ENCODE results near the gene ARHGEF17. TPM values are rescaled to one million over a fixed set of nuclear protein-coding genes. Genes with fewer than 3 reads are reported as not detected.

ARHGEF17 gene
- polyA plus RNA-seq, 1 donor (not counting 4 experiments of a cell fraction or from before 2014, with no cell fraction given): 5.1 TPM

- Histone ChIP-seq H3K9me3 (ENCODE audit: control insufficient read depth, low read depth, low read length) (no peaks in the 10 kb centered on the region), H3K9ac (ENCODE audit: control insufficient read depth, extremely low read depth, insufficient read depth, low read length) (no peak overlapping the region), H3K36me3 (ENCODE audit: control insufficient read depth in 2 of 2, extremely low read depth in 1 of 2, insufficient read depth in 2 of 2, low read length in 2 of 2) (no peaks in the 10 kb centered on the region), H3K4me2 (ENCODE audit: control insufficient read depth, extremely low read depth, insufficient read depth, low read depth, low read length) (no peak overlapping the region), H3K79me2 (ENCODE audit: control insufficient read depth, insufficient read depth, low read length) (no peaks in the 10 kb centered on the region), H3K4me3 (ENCODE audit: control insufficient read depth in 2 of 3, extremely low read depth in 1 of 3, insufficient read depth in 2 of 3, low read depth in 1 of 3, low read length in 3 of 3) (no peak overlapping the region), H3K27me3 (ENCODE audit: control insufficient read depth, extremely low read depth, insufficient read depth, low read length) (no peaks in the 10 kb centered on the region), H3K27ac (ENCODE audit: control insufficient read depth, insufficient read depth, low read length) (no peak overlapping the region), H3K9me1 (ENCODE audit: control insufficient read depth, extremely low read depth, insufficient read depth, low read length) (no peaks in the 10 kb centered on the region), H3K4me1 (ENCODE audit: control insufficient read depth, extremely low read depth, insufficient read depth, low read length) (peaks cover 12% of the 10 kb centered on the region), H2AFZ (ENCODE audit: control insufficient read depth, low read length) (no peak overlapping the region), H4K20me1 (ENCODE audit: control insufficient read depth, extremely low read depth, insufficient read depth, low read length) (no peaks in the 10 kb centered on the region)
- dilution Hi-C loops (cut with MboI; ENCODE audit: extremely low pct_ligation_motif_present, low sequenced_read_pairs): no loop called here
- DNase-seq (ENCODE audit: low read depth, low spot score): no peak
- TF ChIP-seq CTCF (optimal IDR thresholded peaks at IDR 0.05 in 1 of 3, IDR thresholded peaks at IDR 0.05 in 1 of 3, conservative IDR thresholded peaks at IDR 0.05 in 1 of 3; ENCODE audit: extremely low read depth in 1 of 3, insufficient read depth in 2 of 3, low read length in 3 of 3) (no peak), EZH2 (IDR thresholded peaks at IDR 0.05; ENCODE audit: low read length) (no peak)
- no peak for FAIRE-seq
Observed at GRCh38 chr11:73286240-73286810, 21.8 kb upstream of the ARHGEF17 start.

GRCh38 chr11:73287400-73288101 lies 20.5 kb upstream of the ARHGEF17 start:
- Histone ChIP-seq H3K36me3 (ENCODE audit: control insufficient read depth in 2 of 2, extremely low read depth in 1 of 2, insufficient read depth in 2 of 2, low read length in 2 of 2) (no peaks in the 10 kb centered on the region), H3K9me3 (ENCODE audit: control insufficient read depth, low read depth, low read length) (no peaks in the 10 kb centered on the region), H3K9ac (ENCODE audit: control insufficient read depth, extremely low read depth, insufficient read depth, low read length) (no peak overlapping the region), H3K27ac (ENCODE audit: control insufficient read depth, insufficient read depth, low read length) (no peak overlapping the region), H3K4me2 (ENCODE audit: control insufficient read depth, extremely low read depth, insufficient read depth, low read depth, low read length) (no peak overlapping the region), H3K4me3 (ENCODE audit: control insufficient read depth in 2 of 3, extremely low read depth in 1 of 3, insufficient read depth in 2 of 3, low read depth in 1 of 3, low read length in 3 of 3) (no peak overlapping the region), H3K4me1 (ENCODE audit: control insufficient read depth, extremely low read depth, insufficient read depth, low read length) (peaks cover 12% of the 10 kb centered on the region), H3K9me1 (ENCODE audit: control insufficient read depth, extremely low read depth, insufficient read depth, low read length) (no peaks in the 10 kb centered on the region), H2AFZ (ENCODE audit: control insufficient read depth, low read length) (no peak overlapping the region), H3K79me2 (ENCODE audit: control insufficient read depth, insufficient read depth, low read length) (no peaks in the 10 kb centered on the region), H3K27me3 (ENCODE audit: control insufficient read depth, extremely low read depth, insufficient read depth, low read length) (no peaks in the 10 kb centered on the region), H4K20me1 (ENCODE audit: control insufficient read depth, extremely low read depth, insufficient read depth, low read length) (no peaks in the 10 kb centered on the region)
- FAIRE-seq (no peak), DNase-seq (ENCODE audit: low read depth, low spot score) (no peak)
- no peak for TF ChIP-seq CTCF (optimal IDR thresholded peaks at IDR 0.05 in 1 of 3, IDR thresholded peaks at IDR 0.05 in 1 of 3, conservative IDR thresholded peaks at IDR 0.05 in 1 of 3; ENCODE audit: extremely low read depth in 1 of 3, insufficient read depth in 2 of 3, low read length in 3 of 3)
- no peak for TF ChIP-seq EZH2 (IDR thresholded peaks at IDR 0.05; ENCODE audit: low read length)
- dilution Hi-C loops (cut with MboI; ENCODE audit: extremely low pct_ligation_motif_present, low sequenced_read_pairs): no loop called here

All from keratinocyte (primary cell).